Measurements from ENCODE around the gene TSPO2.

- TF ChIP-seq EZH2phosphoT487 (IDR thresholded peaks at IDR 0.05; ENCODE audit: borderline replicate concordance, low read depth, low read length) (no peak), CTCF (conservative IDR thresholded peaks at IDR 0.05; ENCODE audit: low read length) (no peak)
Measured at GRCh38 chr6:41051873-41052272, 9.6 kb downstream of the TSPO2 start.
